ENCODE data around the gene KSR1.

KSR1 gene

GRCh38 chr17:27613433-27613832 is 157.2 kb downstream of the KSR1 start:
- no peak overlapping the region for H3K9ac ChIP-seq
- no peak overlapping the region for H2AFZ ChIP-seq (ENCODE audit: low read depth)
- no peaks in the 10 kb centered on the region for H3K27me3 ChIP-seq (ENCODE audit: insufficient read depth, low read depth)
- H3K36me3 ChIP-seq (ENCODE audit: insufficient read depth), result no peaks in the 10 kb centered on the region
- H3K4me1 ChIP-seq (ENCODE audit: low read depth, poor library complexity, severe bottlenecking), result no peaks in the 10 kb centered on the region
- no peak overlapping the region for H3K4me3 ChIP-seq (IDR thresholded peaks at IDR 0.05; ENCODE audit: insufficient read depth, low read depth, low read length)
- H3K4me2 ChIP-seq, result no peak overlapping the region
- no peak overlapping the region for H3K27ac ChIP-seq
- TF ChIP-seq, protein P1, sequence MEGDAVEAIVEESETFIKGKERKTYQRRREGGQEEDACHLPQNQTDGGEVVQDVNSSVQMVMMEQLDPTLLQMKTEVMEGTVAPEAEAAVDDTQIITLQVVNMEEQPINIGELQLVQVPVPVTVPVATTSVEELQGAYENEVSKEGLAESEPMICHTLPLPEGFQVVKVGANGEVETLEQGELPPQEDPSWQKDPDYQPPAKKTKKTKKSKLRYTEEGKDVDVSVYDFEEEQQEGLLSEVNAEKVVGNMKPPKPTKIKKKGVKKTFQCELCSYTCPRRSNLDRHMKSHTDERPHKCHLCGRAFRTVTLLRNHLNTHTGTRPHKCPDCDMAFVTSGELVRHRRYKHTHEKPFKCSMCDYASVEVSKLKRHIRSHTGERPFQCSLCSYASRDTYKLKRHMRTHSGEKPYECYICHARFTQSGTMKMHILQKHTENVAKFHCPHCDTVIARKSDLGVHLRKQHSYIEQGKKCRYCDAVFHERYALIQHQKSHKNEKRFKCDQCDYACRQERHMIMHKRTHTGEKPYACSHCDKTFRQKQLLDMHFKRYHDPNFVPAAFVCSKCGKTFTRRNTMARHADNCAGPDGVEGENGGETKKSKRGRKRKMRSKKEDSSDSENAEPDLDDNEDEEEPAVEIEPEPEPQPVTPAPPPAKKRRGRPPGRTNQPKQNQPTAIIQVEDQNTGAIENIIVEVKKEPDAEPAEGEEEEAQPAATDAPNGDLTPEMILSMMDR (conservative IDR thresholded peaks at IDR 0.05; ENCODE audit: low read depth, low read length), result no peak
- H4K20me1 ChIP-seq (ENCODE audit: insufficient read depth), result no peaks in the 10 kb centered on the region
- no peaks in the 10 kb centered on the region for H3K79me2 ChIP-seq (ENCODE audit: insufficient read depth, low read depth)

GRCh38 chr17:27615121-27615520 is 158.9 kb downstream of the KSR1 start:
- Histone ChIP-seq H3K4me3 (IDR thresholded peaks at IDR 0.05; ENCODE audit: insufficient read depth, low read depth, low read length) (no peak overlapping the region), H3K9ac (no peak overlapping the region), H3K27ac (no peak overlapping the region), H3K36me3 (ENCODE audit: insufficient read depth) (no peaks in the 10 kb centered on the region), H4K20me1 (ENCODE audit: insufficient read depth) (no peaks in the 10 kb centered on the region), H3K79me2 (ENCODE audit: insufficient read depth, low read depth) (no peaks in the 10 kb centered on the region), H2AFZ (ENCODE audit: low read depth) (no peak overlapping the region), H3K4me2 (no peak overlapping the region), H3K4me1 (ENCODE audit: low read depth, poor library complexity, severe bottlenecking) (no peaks in the 10 kb centered on the region), H3K27me3 (ENCODE audit: insufficient read depth, low read depth) (no peaks in the 10 kb centered on the region)
- TF ChIP-seq, protein P1 (conservative IDR thresholded peaks at IDR 0.05; ENCODE audit: low read depth, low read length), result no peak

GRCh38 chr17:27616414-27616813 is 160.2 kb downstream of the KSR1 start:
- Histone ChIP-seq H3K27me3 (ENCODE audit: insufficient read depth, low read depth) (no peaks in the 10 kb centered on the region), H3K36me3 (ENCODE audit: insufficient read depth) (no peaks in the 10 kb centered on the region), H3K27ac (no peak overlapping the region), H3K4me1 (ENCODE audit: low read depth, poor library complexity, severe bottlenecking) (no peaks in the 10 kb centered on the region), H4K20me1 (ENCODE audit: insufficient read depth) (no peaks in the 10 kb centered on the region), H2AFZ (ENCODE audit: low read depth) (no peak overlapping the region), H3K4me3 (IDR thresholded peaks at IDR 0.05; ENCODE audit: insufficient read depth, low read depth, low read length) (no peak overlapping the region), H3K79me2 (ENCODE audit: insufficient read depth, low read depth) (no peaks in the 10 kb centered on the region), H3K9ac (no peak overlapping the region), H3K4me2 (no peak overlapping the region)
- TF ChIP-seq, protein P1 (conservative IDR thresholded peaks at IDR 0.05; ENCODE audit: low read depth, low read length), result no peak

DNA sequence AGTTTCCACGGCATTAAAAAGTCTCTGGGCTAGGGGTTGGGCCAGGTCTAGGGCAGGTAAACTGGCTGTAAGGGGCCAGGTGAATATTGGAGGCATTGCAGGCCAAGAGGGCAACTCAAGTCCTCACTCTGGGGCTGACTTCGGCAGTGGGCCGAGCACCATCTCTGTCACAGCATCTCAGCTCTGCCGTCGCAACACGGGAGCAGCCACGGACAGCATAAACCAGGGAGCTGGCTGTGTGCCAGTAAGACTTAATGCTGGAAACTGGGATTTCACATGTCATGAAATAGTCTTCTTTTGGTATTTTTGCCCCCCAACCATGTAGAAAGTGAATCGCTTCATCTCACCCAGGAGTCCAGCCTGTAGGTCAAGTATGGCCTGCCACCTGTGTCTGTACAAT is 162.2 kb downstream of the KSR1 start:
- H3K4me3 ChIP-seq (IDR thresholded peaks at IDR 0.05; ENCODE audit: insufficient read depth, low read depth, low read length), result no peak overlapping the region
- H3K9ac ChIP-seq, result no peak overlapping the region
- no peak overlapping the region for H3K4me2 ChIP-seq
- H3K27ac ChIP-seq, result no peak overlapping the region
- TF ChIP-seq, protein P1 (conservative IDR thresholded peaks at IDR 0.05; ENCODE audit: low read depth, low read length), result no peak
- H2AFZ ChIP-seq (ENCODE audit: low read depth), result no peak overlapping the region
- no peaks in the 10 kb centered on the region for H3K79me2 ChIP-seq (ENCODE audit: insufficient read depth, low read depth)
- no peaks in the 10 kb centered on the region for H3K36me3 ChIP-seq (ENCODE audit: insufficient read depth)
- no peaks in the 10 kb centered on the region for H4K20me1 ChIP-seq (ENCODE audit: insufficient read depth)
- H3K27me3 ChIP-seq (ENCODE audit: insufficient read depth, low read depth), result no peaks in the 10 kb centered on the region
- H3K4me1 ChIP-seq (ENCODE audit: low read depth, poor library complexity, severe bottlenecking), result no peaks in the 10 kb centered on the region
